PC-9 (cell line): ENCODE results near the gene NAE1.

Experiments
- CTCF ChIP-seq: fragments of 200-600 bp; sonication (generic); conservative IDR thresholded peaks from 2 replicates; pipeline ENCODE4 v1.6.1; 2017; ENCODE audit warnings: mixed run types, antibody characterized with exemption, mild to moderate bottlenecking, moderate library complexity
- EZH2 ChIP-seq: fragments of 200-600 bp; sonication (generic); IDR thresholded peaks from 2 replicates; pipeline ENCODE4 v1.8.0; 2017; ENCODE audit warnings: antibody characterized with exemption, low read depth

- TF ChIP-seq EZH2 (no peak), CTCF (no peak)
Measured at GRCh38 chr16:66844009-66844341, 13.2 kb upstream of the NAE1 start.
